Epithelial cell of proximal tubule (primary cell): Measurements from ENCODE around the gene MTF1. TPM values are rescaled to one million over a fixed set of nuclear protein-coding genes. Genes with fewer than 3 reads are reported as not detected.

ENCODE experiments used
- DNase-seq: peaks from one replicate; pipeline ENCODE4 v3.0.0-alpha.2; 2011; ENCODE audit warnings: low read depth
- H3K4me3 ChIP-seq: 2 replicates; pipeline ENCODE4 v1.5.1; 2011; ENCODE audit warnings: low read depth, mild to moderate bottlenecking, low read length
- total RNA-seq: library from RNA; depleted of rRNA; stranded (reverse); fragments of >200 nt; gene quantifications from 2 replicates; pipeline ENCODE4 v1.2.3, GENCODE V29; 2015
- TF ChIP-seq, protein P1 (sequence below): conservative IDR thresholded peaks from 2 replicates; pipeline ENCODE4 v1.5.1; 2012; ENCODE audit warnings: low read depth, mild to moderate bottlenecking, low read length

Gene MTF1
- total RNA-seq, 1 donor from 2014 or later = 0.86 TPM

- no peak overlapping the region for H3K4me3 ChIP-seq
- no peak for DNase-seq
- TF ChIP-seq, protein P1, sequence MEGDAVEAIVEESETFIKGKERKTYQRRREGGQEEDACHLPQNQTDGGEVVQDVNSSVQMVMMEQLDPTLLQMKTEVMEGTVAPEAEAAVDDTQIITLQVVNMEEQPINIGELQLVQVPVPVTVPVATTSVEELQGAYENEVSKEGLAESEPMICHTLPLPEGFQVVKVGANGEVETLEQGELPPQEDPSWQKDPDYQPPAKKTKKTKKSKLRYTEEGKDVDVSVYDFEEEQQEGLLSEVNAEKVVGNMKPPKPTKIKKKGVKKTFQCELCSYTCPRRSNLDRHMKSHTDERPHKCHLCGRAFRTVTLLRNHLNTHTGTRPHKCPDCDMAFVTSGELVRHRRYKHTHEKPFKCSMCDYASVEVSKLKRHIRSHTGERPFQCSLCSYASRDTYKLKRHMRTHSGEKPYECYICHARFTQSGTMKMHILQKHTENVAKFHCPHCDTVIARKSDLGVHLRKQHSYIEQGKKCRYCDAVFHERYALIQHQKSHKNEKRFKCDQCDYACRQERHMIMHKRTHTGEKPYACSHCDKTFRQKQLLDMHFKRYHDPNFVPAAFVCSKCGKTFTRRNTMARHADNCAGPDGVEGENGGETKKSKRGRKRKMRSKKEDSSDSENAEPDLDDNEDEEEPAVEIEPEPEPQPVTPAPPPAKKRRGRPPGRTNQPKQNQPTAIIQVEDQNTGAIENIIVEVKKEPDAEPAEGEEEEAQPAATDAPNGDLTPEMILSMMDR = no peak
These were observed 7.6 kb downstream of the MTF1 start for GRCh38 chr1:37851782-37852210.

GRCh38 chr1:37851262-37851661 is 8.1 kb downstream of the MTF1 start:
- TF ChIP-seq, protein P1 = no peak
- no peak overlapping the region for H3K4me3 ChIP-seq
- no peak for DNase-seq

DNA sequence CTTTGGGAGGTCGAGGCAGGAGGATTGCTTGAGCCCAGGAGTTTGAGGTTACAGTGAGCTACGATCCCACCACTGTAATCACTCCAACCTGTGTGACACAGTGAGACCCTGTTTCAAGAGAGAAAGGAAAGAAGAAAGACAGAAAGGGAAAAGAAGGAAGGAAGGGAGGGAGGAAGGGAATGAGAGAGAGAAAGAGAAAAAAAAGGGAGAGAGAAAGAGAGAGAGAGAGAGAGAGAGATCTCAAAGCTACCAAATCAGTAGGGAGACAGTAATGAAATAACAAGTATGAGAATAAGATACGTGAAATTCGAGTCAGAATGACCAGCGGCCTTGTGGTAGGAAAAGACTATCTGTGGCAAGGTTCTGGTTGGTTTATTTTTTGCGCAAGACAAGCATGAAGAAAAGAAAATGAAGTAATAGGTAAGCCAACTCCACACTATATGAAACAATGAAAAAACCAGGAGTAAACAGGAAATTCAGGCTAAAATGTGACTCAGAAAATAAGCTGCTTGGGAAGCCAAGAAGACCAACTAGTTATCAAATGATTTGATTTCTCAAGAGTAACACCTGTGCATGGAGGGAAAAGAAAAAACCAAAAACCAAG is 8.9 kb downstream of the MTF1 start:
- TF ChIP-seq, protein P1 = no peak
- no peak overlapping the region for H3K4me3 ChIP-seq
- DNase-seq = no peak

GRCh38 chr1:37849480-37849879 is 9.9 kb downstream of the MTF1 start:
- TF ChIP-seq, protein P1 = no peak
- DNase-seq = no peak

DNA sequence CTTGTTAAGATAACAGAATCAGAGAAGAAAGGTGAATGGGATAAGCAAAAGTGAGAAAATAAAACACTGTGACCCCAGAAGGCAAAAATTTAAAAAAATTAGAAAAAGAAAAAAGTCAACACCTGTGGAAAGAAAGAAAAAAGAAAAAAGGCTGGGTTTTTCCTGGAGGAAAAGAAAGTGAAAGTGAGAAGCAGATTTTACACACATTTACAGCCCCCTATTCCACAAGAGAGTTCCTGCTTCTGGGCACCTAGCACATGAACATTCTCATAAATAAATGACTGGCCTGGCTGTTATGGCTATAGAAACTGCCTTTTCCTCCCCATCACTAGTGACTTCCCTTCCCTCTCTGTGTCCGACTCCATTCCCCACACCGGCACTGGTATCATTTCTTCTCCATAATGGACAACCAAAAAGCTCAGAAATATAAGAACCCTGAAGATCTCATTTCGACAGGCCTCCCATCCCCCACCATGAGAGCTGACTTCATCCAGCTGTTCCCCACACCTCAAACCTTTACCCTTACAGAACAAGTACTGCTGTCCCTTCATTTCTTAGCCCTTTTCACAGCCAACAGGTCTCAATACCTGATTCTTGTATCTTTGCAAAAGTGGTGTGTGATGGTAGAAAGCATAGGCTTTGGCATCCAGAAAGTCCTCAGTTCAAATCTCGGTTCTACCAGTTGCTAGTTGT is 12.6 kb downstream of the MTF1 start:
- H3K4me3 ChIP-seq = no peak overlapping the region
- no peak for DNase-seq
- TF ChIP-seq, protein P1 = no peak

More at GRCh38 chr1:37849480-37849879, 9.9 kb downstream of the MTF1 start:
- no peak overlapping the region for H3K4me3 ChIP-seq

- TF ChIP-seq, protein P1 = no peak
- no peak overlapping the region for H3K4me3 ChIP-seq
- DNase-seq = no peak
These were observed 13.6 kb downstream of the MTF1 start for GRCh38 chr1:37845786-37846185.
